VCaP (cell line): Measurements from ENCODE around the gene DNAJC15.

Experiments
- H3K27ac ChIP-seq: fragments of 450-650 bp; 2 replicates; pipeline ENCODE4 v1.5.1; 2017
- CTCF ChIP-seq: fragments of 450-650 bp; conservative IDR thresholded peaks from 2 replicates; pipeline ENCODE4 v1.5.1; 2017; ENCODE audit warnings: mild to moderate bottlenecking, moderate library complexity

DNAJC15 gene

GRCh38 chr13:43136920-43137575, 113.7 kb downstream of the DNAJC15 start:
- H3K27ac ChIP-seq: no peak overlapping the region
- TF ChIP-seq CTCF: no peak

- no peak for TF ChIP-seq CTCF
- no peak overlapping the region for H3K27ac ChIP-seq
Observed at GRCh38 chr13:43139211-43139610, 115.8 kb downstream of the DNAJC15 start.

GRCh38 chr13:43139921-43140320, 116.5 kb downstream of the DNAJC15 start:
- H3K27ac ChIP-seq: no peak overlapping the region
- no peak for TF ChIP-seq CTCF

GRCh38 chr13:43140985-43141384, 117.6 kb downstream of the DNAJC15 start:
- no peak overlapping the region for H3K27ac ChIP-seq
- no peak for TF ChIP-seq CTCF

GRCh38 chr13:43141685-43142084, 118.3 kb downstream of the DNAJC15 start:
- no peak overlapping the region for H3K27ac ChIP-seq
- no peak for TF ChIP-seq CTCF

GRCh38 chr13:43143591-43143990, 120.2 kb downstream of the DNAJC15 start:
- no peak overlapping the region for H3K27ac ChIP-seq
- TF ChIP-seq CTCF: no peak

- TF ChIP-seq CTCF: no peak
- no peak overlapping the region for H3K27ac ChIP-seq
Observed at GRCh38 chr13:43145534-43146196, 122.3 kb downstream of the DNAJC15 start.
